Neural cell (in vitro differentiated cells): ENCODE results near the gene KCNT1. TPM values are rescaled to one million over a fixed set of nuclear protein-coding genes. Genes with fewer than 3 reads are reported as not detected.

Source experiments
- H2AFZ ChIP-seq: fragments of 200-600, 300-800 bp; sonication (generic), shearing (Covaris generic); 2 replicates; pipeline ENCODE4 v1.6.0; 2014; ENCODE audit warnings: low read depth, mild to moderate bottlenecking, antibody characterized with exemption, low read length, moderate library complexity
- H3F3A ChIP-seq: fragments of 200-600 bp; shearing (Covaris generic); 2 replicates; pipeline ENCODE4 v1.6.1; 2016; ENCODE audit warnings: mild to moderate bottlenecking, moderate library complexity, mixed read lengths, antibody characterized with exemption, low read length; ENCODE audit not compliant: insufficient read depth, poor library complexity, severe bottlenecking
- H3K27ac ChIP-seq: fragments of 200-600, 300-800 bp; sonication (generic), shearing (Covaris generic); 2 replicates; pipeline ENCODE4 v1.5.1; 2014; ENCODE audit warnings: mild to moderate bottlenecking, low read length, moderate library complexity
- H3K27me3 ChIP-seq: fragments of 300-800, 200-600 bp; sonication (generic), shearing (Covaris generic); 2 replicates; pipeline ENCODE4 v1.6.0; 2014; ENCODE audit warnings: mild to moderate bottlenecking, low read depth, low read length, moderate library complexity; ENCODE audit not compliant: insufficient read depth
- H3K36me3 ChIP-seq: fragments of 300-800, 200-600 bp; sonication (generic), shearing (Covaris generic); 2 replicates; pipeline ENCODE4 v1.5.1; 2014; ENCODE audit warnings: mild to moderate bottlenecking, antibody characterized with exemption, low read length, moderate library complexity; ENCODE audit not compliant: insufficient read depth
- H3K4me2 ChIP-seq: fragments of 300-800, 200-600 bp; sonication (generic), shearing (Covaris generic); 2 replicates; pipeline ENCODE4 v1.6.0; 2014; ENCODE audit warnings: mild to moderate bottlenecking, low read length
- H3K4me3 ChIP-seq: fragments of 300-800, 200-600 bp; sonication (generic), shearing (Covaris generic); 2 replicates; pipeline ENCODE4 v1.5.1; 2014; ENCODE audit warnings: mild to moderate bottlenecking, low read length, moderate library complexity
- H3K79me2 ChIP-seq: fragments of 200-600 bp; shearing (Covaris generic); replicated peaks from 2 replicates; pipeline ENCODE4 v1.6.0; 2014; ENCODE audit warnings: mild to moderate bottlenecking, low read length, moderate library complexity; ENCODE audit not compliant: insufficient read depth
- H3K9ac ChIP-seq: fragments of 300-800, 200-600 bp; sonication (generic), shearing (Covaris generic); 2 replicates; pipeline ENCODE4 v1.6.1; 2016; ENCODE audit warnings: mild to moderate bottlenecking, low read length, mixed read lengths
- H3K9me2 ChIP-seq: fragments of 200-600 bp; shearing (Covaris generic); 2 replicates; pipeline ENCODE4 v1.6.1; 2016; ENCODE audit warnings: mild to moderate bottlenecking, low read length, mixed read lengths; ENCODE audit not compliant: insufficient read depth
- H3K9me3 ChIP-seq: fragments of 200-600, 300-800 bp; sonication (generic), shearing (Covaris generic); 2 replicates; pipeline ENCODE4 v1.6.1; 2016; ENCODE audit warnings: mild to moderate bottlenecking, mixed run types, low read length, moderate library complexity, mixed read lengths
- H4K20me1 ChIP-seq: fragments of 200-600 bp; shearing (Covaris generic); 2 replicates; pipeline ENCODE4 v1.6.1; 2016; ENCODE audit warnings: mild to moderate bottlenecking, mixed run types; ENCODE audit not compliant: insufficient read depth
- CTCF ChIP-seq: fragments of 450-650 bp; IDR thresholded peaks from 2 replicates; pipeline ENCODE4 v1.5.1; 2014; ENCODE audit warnings: antibody characterized with exemption, mild to moderate bottlenecking, moderate library complexity; ENCODE audit not compliant: poor library complexity, severe bottlenecking
- EP300 ChIP-seq: fragments of 450-650 bp; conservative IDR thresholded peaks from 2 replicates; pipeline ENCODE4 v1.6.1; 2014; ENCODE audit warnings: antibody characterized with exemption, mild to moderate bottlenecking, moderate library complexity; ENCODE audit not compliant: poor library complexity, severe bottlenecking
- EZH2 ChIP-seq: fragments of 200-600, 300-800 bp; shearing (Covaris generic), sonication (generic); IDR thresholded peaks from 2 replicates; pipeline ENCODE4 v1.6.1; 2014; ENCODE audit warnings: antibody characterized with exemption, low read length, borderline replicate concordance, mild to moderate bottlenecking; ENCODE audit not compliant: insufficient read depth, poor library complexity, severe bottlenecking
- MXI1 ChIP-seq: fragments of 450-650 bp; conservative IDR thresholded peaks from 2 replicates; pipeline ENCODE4 v1.6.1; 2014; ENCODE audit warnings: antibody characterized with exemption, mild to moderate bottlenecking; ENCODE audit not compliant: poor library complexity, severe bottlenecking
- POLR2AphosphoS5 ChIP-seq: IDR thresholded peaks from 2 replicates; pipeline ENCODE4 v1.6.1; 2012
- RAD21 ChIP-seq: fragments of 450-650 bp; conservative IDR thresholded peaks from 2 replicates; pipeline ENCODE4 v1.6.1; 2014; ENCODE audit warnings: antibody characterized with exemption, mild to moderate bottlenecking, moderate library complexity
- REST ChIP-seq: IDR thresholded peaks from 2 replicates; pipeline ENCODE4 v1.6.1; 2012; ENCODE audit warnings: borderline replicate concordance
- SMC3 ChIP-seq: fragments of 450-650 bp; conservative IDR thresholded peaks from 2 replicates; pipeline ENCODE4 v1.6.1; 2014; ENCODE audit warnings: antibody characterized with exemption, mild to moderate bottlenecking, moderate library complexity; ENCODE audit not compliant: poor library complexity
- TAF1 ChIP-seq: IDR thresholded peaks from 2 replicates; pipeline ENCODE4 v1.6.1; 2012; ENCODE audit warnings: low read depth
- polyA plus RNA-seq: library from polyadenylated mRNA; depleted of rRNA; stranded (reverse); fragments of >200 nt; gene quantifications from 2 replicates; pipeline ENCODE4 v1.2.3, GENCODE V29; 2014

KCNT1 gene
- polyA plus RNA-seq, 1 donor from 2014 or later: 0.67 TPM

GRCh38 chr9:135756576-135756975 is 54.6 kb downstream of the KCNT1 start:
- Histone ChIP-seq H3K36me3 (no peaks in the 10 kb centered on the region), H3K4me2 (no peak overlapping the region), H3K27ac (no peak overlapping the region), H3K79me2 (no peaks in the 10 kb centered on the region), H3K4me3 (no peak overlapping the region), H3F3A (no peaks in the 10 kb centered on the region), H3K9me3 (no peaks in the 10 kb centered on the region), H4K20me1 (no peaks in the 10 kb centered on the region), H3K9me2 (no peaks in the 10 kb centered on the region), H3K27me3 (no peaks in the 10 kb centered on the region), H2AFZ (no peak overlapping the region), H3K9ac (no peak overlapping the region)
- TF ChIP-seq RAD21 (no peak), CTCF (no peak), EP300 (no peak), TAF1 (no peak), POLR2AphosphoS5 (no peak)

GRCh38 chr9:135757356-135757755 is 55.4 kb downstream of the KCNT1 start:
- no peaks in the 10 kb centered on the region for H3K9me3 ChIP-seq
- H4K20me1 ChIP-seq: no peaks in the 10 kb centered on the region
- no peaks in the 10 kb centered on the region for H3F3A ChIP-seq
- no peak overlapping the region for H3K9ac ChIP-seq
- no peak for TF ChIP-seq CTCF
- no peak for TF ChIP-seq REST
- no peak for TF ChIP-seq POLR2AphosphoS5
- no peak for TF ChIP-seq EZH2
- TF ChIP-seq SMC3: no peak
- TF ChIP-seq TAF1: no peak
- no peak for TF ChIP-seq EP300
- TF ChIP-seq RAD21: no peak
- no peak for TF ChIP-seq MXI1
- H3K4me3 ChIP-seq: no peak overlapping the region
- no peak overlapping the region for H2AFZ ChIP-seq
- H3K4me2 ChIP-seq: no peak overlapping the region
- no peak overlapping the region for H3K27ac ChIP-seq
- H3K27me3 ChIP-seq: no peaks in the 10 kb centered on the region
- no peaks in the 10 kb centered on the region for H3K79me2 ChIP-seq
- H3K36me3 ChIP-seq: no peaks in the 10 kb centered on the region
- no peaks in the 10 kb centered on the region for H3K9me2 ChIP-seq
